Stimulated activated CD8-positive, alpha-beta memory T cell treated with anti-CD3 and anti-CD28 coated beads, Interleukin-12 subunit alpha, Interleukin-12 subunit beta, amount 100 ng/mL, for 4 hours (primary cell): ENCODE data around the gene GUCA2B.

Experiments
- DNase-seq: peaks from one replicate; pipeline ENCODE4 v3.0.0-alpha.2; 2020; ENCODE audit warnings: low read depth

The GUCA2B gene

DNA sequence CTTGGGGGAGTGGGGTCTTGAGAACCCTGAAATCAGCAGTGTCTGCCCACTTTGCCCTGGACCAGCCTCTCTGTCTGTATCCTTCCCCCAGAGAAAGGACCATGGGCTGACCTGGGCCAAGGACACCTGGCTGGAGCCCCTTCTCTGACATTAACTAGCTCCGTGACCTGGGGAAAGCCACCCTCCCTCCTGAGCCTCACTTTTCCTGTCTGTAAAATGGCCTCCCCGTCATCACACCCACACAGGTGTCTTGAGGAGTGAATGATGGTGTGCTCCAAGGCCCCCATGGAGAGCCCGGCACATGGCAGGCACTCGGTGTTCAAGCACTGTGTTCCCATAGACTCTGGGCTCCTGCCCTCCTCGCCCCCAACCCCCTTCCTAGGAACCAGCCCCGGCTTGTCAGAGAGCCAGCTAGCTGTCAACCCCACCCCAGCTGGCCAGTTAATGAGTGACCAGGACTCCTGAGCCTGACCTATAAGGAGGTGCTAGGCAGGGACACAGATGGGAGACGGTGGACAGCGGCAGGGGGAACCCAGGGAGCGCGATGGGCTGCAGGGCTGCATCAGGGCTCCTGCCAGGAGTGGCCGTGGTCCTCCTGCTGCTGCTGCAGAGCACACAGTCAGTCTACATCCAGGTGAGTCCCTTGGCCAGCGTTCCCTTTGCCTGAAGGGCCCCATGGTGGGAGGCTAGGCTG, at the start of gene GUCA2B:
Gene GUCA2B, plus strand, starts transcription at position 504 of the 694 bp plus-strand sequence. Its CDS starts 41 bp downstream, at position 545.
- DNase-seq: no peak

DNA sequence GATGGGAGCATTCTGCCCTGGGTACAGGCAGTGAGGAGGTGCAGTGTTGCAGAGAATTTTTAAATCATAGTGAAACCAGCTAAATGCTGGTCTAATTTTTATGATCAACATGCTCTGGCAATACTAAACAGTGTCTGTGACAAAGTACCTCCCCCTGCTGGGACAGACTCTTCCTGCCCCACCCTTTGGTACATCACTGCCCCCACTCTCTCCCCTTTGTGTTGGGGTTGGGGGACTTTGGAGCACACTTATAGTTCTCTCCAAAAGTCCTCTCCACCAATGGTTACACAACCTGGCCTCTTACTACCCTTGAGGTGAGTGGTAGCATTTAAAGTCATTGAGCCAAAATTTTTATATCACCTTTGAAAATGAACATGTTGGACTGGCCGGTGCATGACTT, 48.2 kb upstream of the GUCA2B start:
- no peak for DNase-seq

DNA sequence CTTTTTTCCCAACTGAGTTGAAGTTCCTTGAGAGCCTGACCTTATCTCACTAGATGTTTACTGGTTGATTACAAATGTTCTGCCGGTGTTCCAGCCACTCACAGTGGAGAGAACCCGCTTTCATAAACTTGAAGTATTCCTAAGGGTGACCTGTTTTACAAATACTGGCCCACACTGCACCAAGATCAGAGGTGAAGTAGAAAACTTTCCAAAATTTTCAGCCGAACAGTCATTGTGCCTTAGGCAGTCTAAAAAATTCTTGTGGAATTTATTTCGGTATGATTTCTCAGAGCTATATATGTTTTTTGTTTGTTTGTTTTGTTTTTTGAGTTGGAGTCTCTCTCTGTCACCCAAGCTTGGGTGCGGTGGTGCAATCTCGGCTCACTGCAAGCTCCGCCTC, 44.9 kb upstream of the GUCA2B start:
- DNase-seq: no peak

DNA sequence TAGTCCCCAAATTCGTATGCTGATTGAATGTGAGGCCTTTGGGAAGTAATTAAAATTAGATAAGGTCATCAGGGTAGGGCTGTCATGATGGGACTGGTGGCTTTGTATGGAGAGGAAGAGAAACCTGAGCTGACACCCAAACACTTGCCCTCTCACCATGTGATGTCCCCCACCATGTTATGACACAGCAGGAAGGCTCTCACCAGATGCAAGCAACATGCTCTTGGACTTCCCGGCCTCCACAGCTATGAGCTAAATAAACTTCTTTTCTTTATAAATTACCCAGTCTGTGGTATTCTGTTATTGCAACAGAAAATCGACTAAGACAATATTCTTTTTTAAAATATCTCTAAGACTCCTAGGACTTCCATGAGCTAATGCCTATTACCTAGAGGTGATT, 43.6 kb upstream of the GUCA2B start:
- DNase-seq: no peak

DNA sequence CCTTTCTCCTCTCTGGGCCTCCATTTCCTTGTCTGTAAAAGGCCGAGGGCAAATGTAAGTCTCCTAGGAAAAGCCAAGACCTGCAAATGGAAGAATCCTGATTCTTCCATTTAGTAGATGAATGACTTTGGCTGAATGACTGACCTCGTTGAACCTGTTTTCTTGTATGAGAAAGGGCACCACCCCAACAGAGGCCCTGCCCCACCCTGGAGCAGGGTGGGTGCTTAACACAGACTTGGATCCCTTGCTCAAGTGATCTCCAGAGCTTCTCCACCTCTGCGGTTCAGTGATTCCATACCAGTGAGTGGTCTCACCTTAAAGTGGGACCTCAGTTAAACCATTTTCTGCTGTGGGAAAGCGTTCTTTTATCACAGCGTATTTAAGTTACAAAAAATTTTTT, 39.0 kb upstream of the GUCA2B start:
- no peak for DNase-seq

DNA sequence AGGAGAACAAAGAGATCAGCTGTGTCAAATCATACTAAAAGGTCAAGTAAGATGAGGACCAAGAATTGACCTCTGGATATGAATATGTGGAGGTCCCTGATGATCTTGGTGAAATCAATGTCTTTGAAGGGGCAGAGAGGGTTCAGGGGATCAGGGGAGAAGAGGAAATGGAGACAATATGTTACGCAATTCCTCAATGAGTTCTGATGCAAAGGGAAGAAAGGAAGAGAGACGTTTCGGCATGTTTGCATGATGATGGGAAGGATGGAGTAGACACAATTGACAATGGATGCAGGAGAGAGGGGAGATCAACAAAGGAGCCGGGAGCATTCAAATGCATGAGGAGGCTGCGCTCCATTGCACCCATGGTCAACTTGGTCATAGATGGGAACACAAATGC, 36.0 kb upstream of the GUCA2B start:
- no peak for DNase-seq

DNA sequence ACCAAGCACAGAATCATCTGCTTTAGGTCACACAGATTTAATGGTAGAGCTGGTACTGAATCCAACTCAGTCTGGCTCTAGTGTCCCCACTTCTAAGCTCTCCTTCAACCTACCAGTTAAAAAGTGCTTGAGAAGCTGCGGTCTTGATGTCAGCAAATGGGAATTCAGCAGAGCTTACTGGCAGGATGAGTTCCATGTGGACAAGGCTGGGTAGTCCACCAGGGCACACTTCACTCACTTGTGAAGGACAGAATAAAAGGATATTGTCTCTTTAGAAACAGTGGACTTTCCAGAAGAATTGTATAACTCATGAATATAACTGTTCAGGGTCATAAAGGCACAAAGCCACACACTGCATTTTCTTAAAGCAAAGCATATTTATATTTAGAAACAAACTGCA, 35.1 kb upstream of the GUCA2B start:
- DNase-seq: no peak

DNA sequence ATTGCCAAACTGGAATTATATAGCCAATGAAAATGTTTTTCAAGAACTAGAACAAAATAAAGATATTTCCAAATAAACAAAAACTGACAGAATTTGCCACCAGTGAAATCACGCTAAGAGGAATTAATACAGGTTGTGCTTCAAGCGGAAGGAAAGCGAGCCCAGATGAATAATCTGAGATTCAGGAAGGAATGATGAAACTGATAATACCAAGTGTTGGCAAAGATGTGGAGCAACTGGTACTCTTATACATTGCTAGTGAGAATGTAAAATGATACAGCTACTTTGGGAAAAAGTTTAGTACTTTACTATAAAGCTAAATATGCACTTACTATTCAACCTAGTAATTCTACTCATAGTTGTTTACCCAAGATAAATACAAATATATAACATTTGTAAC, 30.8 kb upstream of the GUCA2B start:
- no peak for DNase-seq

DNA sequence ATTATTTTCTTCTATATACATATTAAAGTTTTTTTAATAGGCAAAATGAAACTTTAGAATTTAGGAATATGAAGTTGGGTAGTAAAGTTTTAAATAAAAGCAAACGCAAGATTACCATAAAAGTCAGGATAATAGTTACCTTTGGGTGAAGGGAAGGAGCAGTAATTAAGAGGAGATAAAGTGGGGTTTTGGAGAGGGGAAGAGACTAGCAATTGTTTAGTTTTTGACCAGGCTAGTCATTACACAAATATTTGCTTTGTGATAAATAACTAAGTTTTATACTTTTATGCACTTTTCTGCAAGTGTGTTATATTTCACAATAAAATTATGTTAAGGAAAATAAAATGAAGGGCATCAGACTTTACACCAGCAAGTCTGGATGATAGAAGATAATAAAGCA, 27.7 kb upstream of the GUCA2B start:
- DNase-seq: no peak

DNA sequence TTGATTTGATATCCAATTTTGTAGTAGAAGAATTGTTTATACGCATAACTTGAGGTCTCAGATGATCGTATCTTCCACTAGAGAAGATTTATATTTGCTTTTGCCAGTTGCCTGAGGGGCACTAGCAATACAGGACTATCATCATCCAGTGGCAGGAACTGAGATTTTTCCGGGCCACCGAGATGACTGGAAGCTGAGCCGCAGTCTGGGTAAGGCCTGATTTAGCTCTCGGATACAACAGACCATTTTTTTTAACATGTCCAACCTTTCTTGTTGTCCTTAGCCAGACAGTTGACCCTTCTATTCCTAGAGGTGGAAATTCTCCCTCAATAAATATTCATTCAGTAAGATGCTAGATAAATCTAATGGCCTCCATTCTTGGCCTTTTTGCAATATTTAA, 25.4 kb upstream of the GUCA2B start:
- DNase-seq: no peak

DNA sequence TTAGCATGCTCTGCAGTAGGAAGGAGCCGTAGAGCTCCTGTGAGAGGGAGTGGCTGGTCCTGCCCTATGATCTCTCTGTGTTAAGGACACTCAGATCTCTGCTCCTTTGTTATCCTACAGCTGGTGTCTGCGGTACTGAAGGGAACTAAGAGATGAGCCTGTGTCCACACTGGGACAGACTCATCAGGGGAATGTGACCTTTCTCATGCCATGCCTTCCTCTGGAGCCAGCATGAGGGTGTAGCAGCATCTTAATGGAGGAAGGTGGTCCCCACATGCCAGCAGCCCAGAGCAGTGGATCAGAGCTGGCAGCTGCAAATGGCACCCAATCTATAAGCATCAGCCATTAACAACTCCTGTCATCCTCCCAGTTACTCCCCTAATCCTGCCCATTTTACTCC, 24.7 kb upstream of the GUCA2B start:
- DNase-seq: no peak

DNA sequence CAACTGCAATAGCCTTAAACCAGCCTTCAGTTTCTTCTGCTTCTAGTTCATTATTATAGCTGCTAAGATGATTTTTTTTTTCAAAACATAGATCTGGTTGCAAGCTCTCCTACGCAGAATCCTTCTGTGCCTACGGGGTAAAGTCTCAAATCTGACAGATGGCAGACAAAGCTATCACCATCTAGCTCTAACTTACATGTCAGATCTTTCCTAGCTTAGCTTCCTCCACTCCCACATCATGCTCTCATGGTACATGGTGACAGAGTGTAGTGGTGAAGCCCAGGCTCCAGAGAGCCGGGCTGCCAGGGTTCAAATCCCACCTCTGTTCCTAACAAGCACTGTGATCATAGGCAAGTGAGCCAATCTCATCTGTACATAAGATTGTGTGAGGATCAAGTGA, 24.2 kb upstream of the GUCA2B start:
- DNase-seq: no peak

DNA sequence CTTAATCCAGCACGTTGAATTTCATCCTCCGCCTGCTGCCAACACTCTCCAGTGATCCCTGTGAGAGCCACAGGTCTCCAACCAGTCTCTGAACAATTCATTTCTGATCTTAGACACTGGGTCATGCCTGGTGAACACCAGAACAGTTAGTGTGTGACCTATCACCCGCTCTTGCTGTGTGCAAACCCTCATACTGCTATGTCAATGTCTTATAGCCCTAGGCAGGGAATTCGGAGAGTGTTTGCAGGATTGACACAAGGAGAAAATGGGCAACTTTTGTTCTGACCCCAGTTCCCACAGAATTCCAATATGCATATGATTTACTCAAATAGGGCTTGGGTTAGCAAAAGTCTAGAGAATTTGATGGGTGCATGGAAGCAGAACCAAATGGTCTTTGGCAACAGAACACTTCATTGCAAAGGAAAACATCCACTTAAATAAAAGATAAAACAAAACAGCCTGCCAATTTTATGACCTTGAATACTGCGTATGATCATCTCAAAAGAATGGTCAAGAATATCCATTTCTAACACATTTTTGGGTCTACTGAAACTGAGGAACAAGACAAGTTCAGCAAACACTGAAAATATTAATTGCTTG, 23.0 kb upstream of the GUCA2B start:
- no peak for DNase-seq

DNA sequence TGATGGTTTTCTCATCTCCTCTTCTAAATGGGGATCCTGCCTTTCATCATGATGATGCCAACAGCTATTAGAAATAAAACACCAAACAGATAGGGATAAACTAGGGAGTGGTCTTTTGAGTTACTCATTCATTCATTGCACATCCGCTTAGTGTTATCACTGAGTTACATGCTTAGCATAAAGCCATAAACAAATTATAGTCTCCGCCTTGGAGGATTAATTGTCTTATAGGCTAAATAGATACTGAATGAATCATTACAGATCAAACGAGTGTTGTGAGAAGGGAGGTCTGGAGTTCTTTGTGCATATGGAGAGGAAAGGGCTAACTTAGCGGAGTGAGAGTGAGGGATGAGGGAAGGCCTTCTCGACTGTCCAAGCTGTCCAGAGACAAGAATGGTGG, 19.8 kb upstream of the GUCA2B start:
- DNase-seq: no peak

DNA sequence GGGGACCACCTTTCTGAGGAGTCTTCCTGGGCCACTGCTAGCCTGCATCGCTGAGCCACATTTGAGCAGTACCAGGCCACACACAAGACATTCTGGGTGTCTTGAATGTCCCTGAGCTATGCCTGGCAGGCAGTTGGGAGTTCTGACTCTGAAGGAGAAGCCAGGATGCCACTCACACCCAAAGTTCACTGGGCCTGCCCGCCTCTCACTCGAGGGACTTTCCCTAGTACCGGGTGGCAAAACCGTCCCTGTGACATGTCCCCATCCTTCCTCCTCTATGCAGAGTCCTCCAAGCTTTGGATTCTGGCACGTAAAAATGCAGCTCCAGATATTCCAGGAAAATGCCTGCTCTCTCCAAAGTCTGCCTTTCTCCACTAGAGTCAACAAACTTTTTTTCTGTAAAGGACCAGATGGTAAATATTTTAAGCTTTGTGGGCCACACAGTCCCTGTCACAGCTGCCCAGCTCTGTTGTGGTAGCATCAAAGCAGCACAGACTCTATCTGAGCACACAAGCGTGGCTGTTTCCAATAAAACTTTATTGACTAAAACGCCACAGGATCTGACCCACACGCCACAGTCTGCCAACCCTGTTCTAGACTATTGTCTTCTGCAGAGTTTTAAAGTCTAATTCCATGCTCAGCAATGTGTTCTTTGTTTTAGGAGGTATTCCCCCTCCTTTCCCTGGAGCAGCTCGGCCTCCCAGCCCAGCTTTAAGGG, 19.2 kb upstream of the GUCA2B start:
- DNase-seq: no peak

DNA sequence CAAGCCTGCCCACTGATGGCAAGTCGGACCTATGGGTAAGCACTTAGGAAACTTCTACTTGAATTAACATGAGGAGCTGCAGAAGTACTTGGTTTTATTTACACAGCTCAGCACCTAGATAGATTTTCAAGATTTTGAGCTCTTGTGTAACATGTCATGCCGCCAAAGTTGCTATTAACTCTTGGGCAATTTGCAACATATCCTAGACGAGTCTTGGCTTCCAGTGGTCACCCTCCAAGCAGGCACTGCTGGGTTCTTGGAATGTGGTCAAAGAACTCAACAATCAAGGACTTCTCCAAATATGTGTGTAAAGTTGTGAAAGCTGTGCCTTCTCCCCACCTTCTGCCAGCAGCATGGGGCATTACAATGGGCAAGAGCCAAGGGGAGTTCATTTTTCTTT, 17.8 kb upstream of the GUCA2B start:
- no peak for DNase-seq

DNA sequence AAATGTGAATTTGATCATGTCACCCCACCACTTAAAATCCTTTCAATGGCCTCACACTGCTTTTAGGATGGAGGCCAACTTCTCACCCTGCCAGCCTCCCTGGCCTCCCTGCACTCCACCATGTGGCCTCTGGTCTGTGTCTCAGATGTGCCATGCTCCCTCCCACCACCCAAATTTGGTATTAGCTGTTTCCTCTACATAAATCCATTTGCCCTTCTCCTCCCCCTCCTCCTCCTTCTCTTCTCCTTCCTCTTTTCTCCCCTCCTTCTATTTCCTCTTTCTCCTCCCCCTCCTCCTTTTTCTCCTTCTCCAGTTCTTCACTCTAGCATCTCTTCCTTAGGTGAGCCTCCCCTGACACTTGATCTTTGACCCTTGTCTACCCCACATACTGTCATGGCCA, 16.7 kb upstream of the GUCA2B start:
- DNase-seq: no peak

DNA sequence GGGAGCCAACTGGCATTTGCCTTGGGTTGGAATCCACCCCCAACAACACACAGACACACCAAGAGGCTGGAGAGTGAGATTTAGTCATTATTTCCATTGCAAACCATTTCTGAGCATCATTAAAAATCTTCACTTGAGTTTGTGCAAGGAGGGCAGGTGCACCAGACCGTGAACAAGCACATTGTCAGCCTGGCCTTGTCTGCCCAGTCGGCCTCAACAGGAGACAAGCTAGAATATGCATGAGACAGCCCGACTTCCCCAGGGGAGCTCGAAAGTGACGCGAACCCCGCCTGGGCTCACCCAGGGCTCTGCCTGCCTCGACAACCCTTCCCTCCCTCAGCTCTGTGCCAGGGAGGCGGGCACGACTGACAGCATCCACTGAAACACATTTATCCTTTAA, 15.4 kb upstream of the GUCA2B start:
- no peak for DNase-seq

DNA sequence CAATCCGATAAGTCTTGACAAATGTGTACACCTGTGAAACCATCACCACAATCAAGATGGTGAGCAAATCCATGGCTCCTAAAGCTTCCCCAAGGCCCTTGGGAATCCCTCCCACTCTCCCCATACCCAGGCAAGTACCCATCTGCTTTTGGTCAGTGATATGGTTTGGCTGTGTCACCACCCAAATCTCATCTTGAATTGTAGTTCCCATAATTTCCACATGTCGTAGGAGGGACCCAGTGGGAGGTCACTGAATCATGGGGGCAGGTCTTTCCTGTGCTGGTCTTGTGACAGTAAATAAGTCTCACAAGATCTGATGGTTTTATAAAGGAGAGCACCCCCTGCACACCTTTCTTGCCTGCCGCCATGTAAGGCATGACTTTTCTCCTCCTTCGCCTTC, 14.6 kb upstream of the GUCA2B start:
- DNase-seq: no peak

DNA sequence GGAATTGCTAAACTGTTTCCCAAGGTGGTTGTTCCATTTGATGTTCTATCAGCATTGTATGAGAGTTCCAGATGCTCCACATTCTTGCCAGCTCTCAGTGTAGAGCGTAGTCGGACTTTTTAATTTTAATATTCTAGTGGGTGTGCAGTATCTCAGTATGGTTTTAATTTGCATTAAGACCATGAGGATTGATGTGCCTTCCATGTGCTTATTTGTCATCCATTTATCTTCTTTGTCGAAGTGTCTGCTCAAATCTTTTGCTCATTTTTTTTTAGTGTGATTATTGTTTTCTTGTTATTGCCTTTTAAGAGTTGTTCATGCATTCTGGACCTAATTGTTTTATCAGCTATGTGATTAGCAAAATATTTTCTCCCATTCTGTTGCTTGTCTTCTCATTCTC, 13.8 kb upstream of the GUCA2B start:
- no peak for DNase-seq

DNA sequence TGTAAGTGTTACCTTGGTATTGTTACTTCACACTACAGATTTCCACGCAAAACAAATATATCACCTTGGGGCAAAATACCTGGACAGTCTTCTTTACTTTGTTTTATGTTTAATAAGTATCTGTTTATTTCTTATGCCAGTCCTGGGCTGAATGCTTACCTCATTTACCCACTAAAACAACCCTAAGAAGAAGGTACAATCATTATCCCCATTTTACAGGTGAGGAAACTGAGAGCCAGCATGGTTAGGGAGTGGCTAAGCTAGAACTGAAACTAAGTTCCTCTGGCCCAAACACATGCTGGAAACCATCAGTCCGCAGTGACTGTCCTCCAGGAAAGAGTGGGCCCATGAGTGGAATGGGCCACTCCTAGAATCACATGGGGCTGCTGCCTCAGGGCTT, 13.0 kb upstream of the GUCA2B start:
- DNase-seq: no peak

DNA sequence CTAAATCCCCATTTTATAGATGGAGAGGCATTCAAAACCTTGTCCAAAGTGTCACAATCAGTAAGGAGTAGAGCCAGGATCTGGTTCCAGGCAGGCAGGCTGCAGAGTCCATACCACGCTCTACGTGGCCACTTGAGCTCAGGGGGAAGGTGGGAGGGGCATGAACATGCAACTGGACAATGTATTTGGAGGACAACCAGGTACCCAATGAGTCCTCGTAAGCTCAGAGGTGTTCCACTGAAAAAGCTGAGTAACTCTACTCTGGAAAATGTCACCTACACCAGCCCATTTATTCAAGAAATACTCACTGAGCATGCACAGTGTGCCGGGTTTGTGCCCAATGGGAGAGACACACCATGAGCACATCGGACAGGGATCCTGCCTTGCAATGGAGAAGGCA, 11.2 kb upstream of the GUCA2B start:
- no peak for DNase-seq

DNA sequence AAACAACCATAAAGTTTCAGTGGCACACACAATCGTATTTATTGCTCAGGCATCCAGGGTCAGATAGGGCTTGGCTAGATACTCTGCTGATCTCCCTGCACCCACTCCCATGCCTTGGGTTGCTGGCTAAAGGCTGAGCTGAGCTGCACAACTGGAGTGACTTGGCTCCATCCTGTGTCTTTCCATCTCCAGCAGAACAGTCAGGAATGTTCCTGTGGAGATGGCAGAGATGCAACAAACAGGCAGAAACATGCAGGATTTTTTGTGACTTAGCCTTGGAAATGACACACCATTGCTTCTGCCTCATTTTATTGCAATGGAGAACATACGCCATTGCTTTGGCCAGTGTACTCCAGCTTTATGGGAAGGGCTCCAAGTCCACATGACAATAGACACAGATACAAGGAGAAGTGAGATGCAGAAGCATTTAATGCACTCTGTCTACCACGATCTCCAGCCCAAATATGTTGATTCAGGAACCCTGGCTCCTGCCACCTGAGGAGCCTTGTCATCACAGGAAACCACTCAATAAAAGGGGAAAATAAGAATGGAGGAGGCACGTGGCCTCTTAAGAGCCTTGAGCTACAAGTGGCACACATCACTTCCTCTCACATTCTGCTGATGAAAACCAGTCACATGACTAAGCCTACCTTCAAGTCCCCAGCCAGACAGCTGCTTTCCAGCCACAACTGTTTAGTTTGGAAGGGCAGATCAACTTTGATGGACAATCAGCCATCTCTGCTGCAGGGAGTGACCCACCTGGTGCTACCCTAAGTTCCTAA, 10.1 kb upstream of the GUCA2B start:
- DNase-seq: no peak
